Measurements from ENCODE around the gene LAMA4.

LAMA4 gene

DNA sequence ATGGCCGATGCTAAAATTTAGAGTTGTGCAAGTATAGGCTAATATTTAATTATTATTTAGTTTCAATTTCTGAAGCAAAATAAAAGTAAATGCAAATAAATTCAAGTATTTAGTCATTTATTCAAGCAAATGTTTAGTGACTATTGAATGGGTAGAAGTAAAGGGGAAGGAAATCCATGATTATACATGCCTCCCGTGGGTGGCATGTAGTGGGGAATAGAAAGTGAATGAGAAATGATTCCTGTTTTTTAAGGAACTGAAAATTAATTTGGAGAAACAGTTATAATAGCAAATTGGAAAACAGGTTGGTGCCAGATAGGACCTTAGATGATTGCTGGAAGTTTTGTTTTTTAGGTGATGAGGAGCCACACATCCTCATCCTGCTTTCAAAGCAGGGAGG, 131.6 kb downstream of the LAMA4 start:
- ChIA-PET POLR2A (no interaction called here), CTCF (interaction anchor here (1.7 kb wide), 1 partner anchor 36 kb away, joined by 3 read pairs; no protein-coding TSS in a partner anchor)
- no peak for DNase-seq (ENCODE audit: low read depth, low spot score)
- no peak overlapping the region for H3K4me3 ChIP-seq (ENCODE audit: low read depth, low read length)
- TF ChIP-seq, protein P1, sequence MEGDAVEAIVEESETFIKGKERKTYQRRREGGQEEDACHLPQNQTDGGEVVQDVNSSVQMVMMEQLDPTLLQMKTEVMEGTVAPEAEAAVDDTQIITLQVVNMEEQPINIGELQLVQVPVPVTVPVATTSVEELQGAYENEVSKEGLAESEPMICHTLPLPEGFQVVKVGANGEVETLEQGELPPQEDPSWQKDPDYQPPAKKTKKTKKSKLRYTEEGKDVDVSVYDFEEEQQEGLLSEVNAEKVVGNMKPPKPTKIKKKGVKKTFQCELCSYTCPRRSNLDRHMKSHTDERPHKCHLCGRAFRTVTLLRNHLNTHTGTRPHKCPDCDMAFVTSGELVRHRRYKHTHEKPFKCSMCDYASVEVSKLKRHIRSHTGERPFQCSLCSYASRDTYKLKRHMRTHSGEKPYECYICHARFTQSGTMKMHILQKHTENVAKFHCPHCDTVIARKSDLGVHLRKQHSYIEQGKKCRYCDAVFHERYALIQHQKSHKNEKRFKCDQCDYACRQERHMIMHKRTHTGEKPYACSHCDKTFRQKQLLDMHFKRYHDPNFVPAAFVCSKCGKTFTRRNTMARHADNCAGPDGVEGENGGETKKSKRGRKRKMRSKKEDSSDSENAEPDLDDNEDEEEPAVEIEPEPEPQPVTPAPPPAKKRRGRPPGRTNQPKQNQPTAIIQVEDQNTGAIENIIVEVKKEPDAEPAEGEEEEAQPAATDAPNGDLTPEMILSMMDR (IDR thresholded peaks at IDR 0.05; ENCODE audit: insufficient read depth, low read length, missing control alignments): no peak

DNA sequence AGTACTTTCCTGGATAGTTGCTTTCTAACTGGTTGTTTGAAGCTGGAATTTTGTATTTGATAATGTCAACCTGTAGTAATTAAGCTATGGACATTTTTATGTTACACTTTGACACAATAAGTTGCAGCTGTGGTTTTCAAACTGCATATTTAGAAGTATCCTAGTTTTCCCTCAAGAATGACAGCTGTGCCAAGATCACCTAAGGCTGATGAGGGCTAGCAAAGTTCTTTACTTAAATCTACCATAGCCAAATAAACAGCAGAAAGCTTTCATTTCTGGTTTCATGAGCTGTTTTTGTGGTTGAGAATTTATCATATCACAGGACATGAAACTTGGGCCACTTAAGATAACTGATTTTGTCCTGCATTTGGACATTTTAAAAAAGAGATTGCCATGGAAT, 136.3 kb downstream of the LAMA4 start:
- ChIA-PET CTCF (no interaction called here), POLR2A (no interaction called here)
- TF ChIP-seq, protein P1 (IDR thresholded peaks at IDR 0.05; ENCODE audit: insufficient read depth, low read length, missing control alignments): no peak
- DNase-seq (ENCODE audit: low read depth, low spot score): no peak
- H3K4me3 ChIP-seq (ENCODE audit: low read depth, low read length): no peak overlapping the region

DNA sequence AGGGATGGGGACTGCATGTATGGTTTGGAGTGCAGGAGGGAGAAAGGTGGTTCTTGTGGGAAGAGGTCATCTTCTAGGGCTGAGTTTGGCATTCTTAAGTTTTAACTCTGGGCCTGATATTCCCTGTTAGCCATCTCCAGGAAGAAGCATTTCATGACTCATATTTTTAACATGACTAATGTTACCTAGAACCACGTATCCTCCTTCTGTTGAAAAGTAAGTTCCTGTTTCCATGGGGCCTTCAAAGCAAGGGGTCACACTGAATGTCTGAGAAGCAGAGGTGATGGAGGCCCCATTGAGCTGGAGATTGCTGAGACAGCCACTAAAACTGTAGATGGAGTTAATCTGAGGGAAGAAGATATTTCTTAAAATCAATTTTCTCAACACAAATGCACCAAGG, 136.8 kb downstream of the LAMA4 start:
- CTCF ChIA-PET: interaction anchor here (1.0 kb wide), 1 partner anchor 8 kb away, joined by 3 read pairs; no protein-coding TSS in a partner anchor

DNA sequence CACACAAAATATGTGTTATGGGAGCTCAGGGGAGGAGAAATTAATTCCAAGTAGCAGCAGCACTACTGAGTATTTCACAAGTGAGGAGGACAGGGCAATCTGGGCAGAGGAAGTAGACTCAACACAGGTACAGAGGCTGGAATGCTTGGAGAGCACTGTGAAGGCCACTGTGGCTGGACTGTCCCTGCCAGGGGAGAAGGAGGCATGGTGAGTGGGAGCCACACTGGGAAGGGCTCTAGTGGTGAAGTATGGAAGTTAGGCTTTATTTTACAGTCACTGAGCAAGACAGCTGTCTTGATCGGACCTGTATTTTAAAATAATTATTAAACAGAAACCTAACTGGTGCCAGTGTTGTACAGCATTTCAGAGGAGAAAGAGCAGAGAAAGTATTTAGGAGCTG, 138.1 kb downstream of the LAMA4 start:
- DNase-seq (ENCODE audit: low read depth, low spot score): no peak
- no peak overlapping the region for H3K4me3 ChIP-seq (ENCODE audit: low read depth, low read length)
- CTCF ChIA-PET: interaction anchor here (1.0 to 1.1 kb wide), 2 partner anchors 9 to 31 kb away, joined by 3 read pairs; no protein-coding TSS in a partner anchor
- TF ChIP-seq, protein P1 (IDR thresholded peaks at IDR 0.05; ENCODE audit: insufficient read depth, low read length, missing control alignments): no peak
- POLR2A ChIA-PET: no interaction called here

More for the DNA sequence above, 136.8 kb downstream of the LAMA4 start:
- DNase-seq (ENCODE audit: low read depth, low spot score): no peak
- H3K4me3 ChIP-seq (ENCODE audit: low read depth, low read length): no peak overlapping the region
- POLR2A ChIA-PET: no interaction called here
- TF ChIP-seq, protein P1 (IDR thresholded peaks at IDR 0.05; ENCODE audit: insufficient read depth, low read length, missing control alignments): no peak

DNA sequence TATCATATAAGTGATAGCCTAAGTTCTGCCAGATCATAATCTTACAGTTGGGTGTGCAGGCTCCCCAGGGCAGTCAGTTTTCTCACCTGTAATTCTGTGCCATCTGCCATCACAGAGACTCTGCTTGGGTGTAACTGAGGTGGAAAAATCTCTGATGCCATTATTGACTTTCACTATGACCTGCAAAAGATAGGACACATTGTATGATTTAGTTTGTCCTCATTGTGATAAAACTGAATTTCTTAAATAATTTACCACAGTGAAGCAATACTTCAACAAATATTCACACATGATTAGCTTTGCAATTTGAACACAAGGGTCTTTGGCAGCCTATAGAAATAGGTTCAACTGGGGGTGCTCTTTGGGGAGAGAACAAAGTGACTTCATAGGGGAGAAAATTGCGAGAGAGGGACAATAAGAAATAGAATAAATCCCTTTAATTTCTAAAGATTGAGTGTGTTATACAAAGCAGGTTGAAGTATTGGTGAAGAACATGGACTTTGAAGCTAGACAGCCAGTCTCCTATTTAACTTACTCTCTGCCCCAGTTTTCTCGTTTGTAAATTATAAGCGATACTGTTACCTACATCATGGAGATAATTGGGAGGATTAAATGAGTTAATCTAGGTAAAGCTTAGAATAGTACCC, 139.7 kb downstream of the LAMA4 start:
- POLR2A ChIA-PET: no interaction called here
- H3K4me3 ChIP-seq (ENCODE audit: low read depth, low read length): no peak overlapping the region
- TF ChIP-seq, protein P1 (IDR thresholded peaks at IDR 0.05; ENCODE audit: insufficient read depth, low read length, missing control alignments): no peak
- DNase-seq (ENCODE audit: low read depth, low spot score): no peak
- CTCF ChIA-PET: interaction anchor here (1.4 kb wide), 1 partner anchor 13 kb away, joined by 3 read pairs; no protein-coding TSS in a partner anchor

DNA sequence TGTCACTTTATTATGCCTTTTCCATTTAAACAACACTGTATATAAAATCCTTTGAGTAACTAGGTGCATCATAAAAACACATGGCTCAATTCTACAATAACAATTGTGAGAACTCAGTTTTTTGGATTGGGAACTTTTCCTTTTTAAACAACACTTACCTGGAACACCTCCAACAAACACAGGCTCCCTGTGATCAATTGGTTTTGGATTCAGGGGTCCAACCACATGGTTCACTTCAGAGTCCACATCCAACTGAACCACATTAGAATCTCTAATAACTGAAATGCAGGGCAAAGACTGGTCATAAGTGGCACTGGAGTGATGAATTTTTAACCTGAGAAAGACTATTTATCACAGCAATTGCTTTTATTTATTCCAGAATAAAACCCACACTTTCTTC, 140.4 kb downstream of the LAMA4 start:
- no peak for DNase-seq (ENCODE audit: low read depth, low spot score)
- H3K4me3 ChIP-seq (ENCODE audit: low read depth, low read length): no peak overlapping the region
- CTCF ChIA-PET: no interaction called here
- TF ChIP-seq, protein P1 (IDR thresholded peaks at IDR 0.05; ENCODE audit: insufficient read depth, low read length, missing control alignments): no peak
- POLR2A ChIA-PET: no interaction called here

Measured in AG04449 (cell line).